NCI-H1417 (cell line): ENCODE data around the gene DFFB.

ENCODE experiments used
- DNase-seq, 3 experiments: peaks; one replicate each; lab custom pipeline; 2025; lab: John Stamatoyannopoulos, UW

Gene DFFB

GRCh38 chr1:3925762-3926161 is 68.5 kb downstream of the DFFB start:
- DNase-seq, result no peak

GRCh38 chr1:3926956-3927355 is 69.7 kb downstream of the DFFB start:
- DNase-seq, result no peak

GRCh38 chr1:3928586-3928985 is 71.3 kb downstream of the DFFB start:
- no peak for DNase-seq

- no peak for DNase-seq
These were observed 71.8 kb downstream of the DFFB start for GRCh38 chr1:3929126-3929525.

GRCh38 chr1:3930301-3931006 is 73.2 kb downstream of the DFFB start:
- DNase-seq, result no peak

- DNase-seq, result no peak
These were observed 74.0 kb downstream of the DFFB start for GRCh38 chr1:3931007-3931912.

GRCh38 chr1:3932156-3932919 is 75.1 kb downstream of the DFFB start:
- DNase-seq, result no peak
